ENCODE data around the gene CEP95. TPM values are rescaled to one million over a fixed set of nuclear protein-coding genes. Genes with fewer than 3 reads are reported as not detected.

The CEP95 gene
- total RNA-seq, 1 experiment from 2014 or later, result 57.2 TPM

DNA sequence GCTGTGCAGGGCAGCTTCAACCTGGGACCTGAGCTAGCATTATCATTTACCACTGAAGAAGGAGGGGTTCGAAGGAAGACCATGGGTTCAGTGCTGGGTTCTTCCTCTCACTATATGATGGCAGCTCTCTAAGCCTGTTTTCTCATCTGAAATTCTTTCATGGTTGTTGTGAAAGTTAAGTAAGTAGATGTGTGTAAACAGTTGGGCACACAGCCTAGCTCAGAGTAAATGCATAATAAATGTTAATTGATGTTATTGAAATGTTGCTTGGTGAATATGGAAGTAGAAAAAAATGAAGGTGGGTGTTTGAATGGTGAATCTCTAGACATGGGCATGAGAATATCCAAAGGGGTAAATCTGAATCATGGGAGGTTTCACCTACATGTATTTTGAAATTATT is 9.1 kb downstream of the CEP95 start:
- H3K4me2 ChIP-seq, result no peak overlapping the region
- DNase-seq, result no peak
- BruUV-seq (replicated peaks), result no TSS peak
- H3K27me3 ChIP-seq (ENCODE audit: insufficient read depth, low read depth), result no peaks in the 10 kb centered on the region
- TF ChIP-seq, protein P1, sequence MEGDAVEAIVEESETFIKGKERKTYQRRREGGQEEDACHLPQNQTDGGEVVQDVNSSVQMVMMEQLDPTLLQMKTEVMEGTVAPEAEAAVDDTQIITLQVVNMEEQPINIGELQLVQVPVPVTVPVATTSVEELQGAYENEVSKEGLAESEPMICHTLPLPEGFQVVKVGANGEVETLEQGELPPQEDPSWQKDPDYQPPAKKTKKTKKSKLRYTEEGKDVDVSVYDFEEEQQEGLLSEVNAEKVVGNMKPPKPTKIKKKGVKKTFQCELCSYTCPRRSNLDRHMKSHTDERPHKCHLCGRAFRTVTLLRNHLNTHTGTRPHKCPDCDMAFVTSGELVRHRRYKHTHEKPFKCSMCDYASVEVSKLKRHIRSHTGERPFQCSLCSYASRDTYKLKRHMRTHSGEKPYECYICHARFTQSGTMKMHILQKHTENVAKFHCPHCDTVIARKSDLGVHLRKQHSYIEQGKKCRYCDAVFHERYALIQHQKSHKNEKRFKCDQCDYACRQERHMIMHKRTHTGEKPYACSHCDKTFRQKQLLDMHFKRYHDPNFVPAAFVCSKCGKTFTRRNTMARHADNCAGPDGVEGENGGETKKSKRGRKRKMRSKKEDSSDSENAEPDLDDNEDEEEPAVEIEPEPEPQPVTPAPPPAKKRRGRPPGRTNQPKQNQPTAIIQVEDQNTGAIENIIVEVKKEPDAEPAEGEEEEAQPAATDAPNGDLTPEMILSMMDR (conservative IDR thresholded peaks at IDR 0.05), result no peak
- no peak for TF ChIP-seq EZH2 (IDR thresholded peaks at IDR 0.05; ENCODE audit: low read depth)
- H3K79me2 ChIP-seq (ENCODE audit: low read depth), result 0 out of 2 replicates have a peak, but pooled peaks cover 4% of the 10 kb centered on the region
- H3K9me3 ChIP-seq (ENCODE audit: insufficient read depth, low read depth), result no peaks in the 10 kb centered on the region
- peaks cover 68% of the 10 kb centered on the region for H3K36me3 ChIP-seq (ENCODE audit: low read depth)
- H3K4me1 ChIP-seq (replicated peaks; ENCODE audit: insufficient read depth), result no peaks in the 10 kb centered on the region
- intact Hi-C loops (cut with micrococcal nuclease; ENCODE audit: unreplicated experiment), result no loop called here
- no peaks in the 10 kb centered on the region for H3K9me2 ChIP-seq (ENCODE audit: insufficient read depth)
- POLR2A ChIA-PET (ENCODE audit: unreplicated experiment), result interaction anchor here (0.6 kb wide), 1 partner anchor 77 kb away, joined by 8 read pairs; no protein-coding TSS in a partner anchor
- peaks cover 9% of the 10 kb centered on the region; the same call in 1 of the 2 replicates for H4K20me1 ChIP-seq (ENCODE audit: insufficient read depth)
- no peak overlapping the region for H3K27ac ChIP-seq
- H2AFZ ChIP-seq, result no peak overlapping the region
- H3F3A ChIP-seq (ENCODE audit: insufficient read depth, low read depth), result 0 out of 2 replicates have a peak, but pooled peaks cover under 1% of the 10 kb centered on the region
- CTCF ChIA-PET, result no interaction called here
- no peak overlapping the region for H3K4me3 ChIP-seq

DNA sequence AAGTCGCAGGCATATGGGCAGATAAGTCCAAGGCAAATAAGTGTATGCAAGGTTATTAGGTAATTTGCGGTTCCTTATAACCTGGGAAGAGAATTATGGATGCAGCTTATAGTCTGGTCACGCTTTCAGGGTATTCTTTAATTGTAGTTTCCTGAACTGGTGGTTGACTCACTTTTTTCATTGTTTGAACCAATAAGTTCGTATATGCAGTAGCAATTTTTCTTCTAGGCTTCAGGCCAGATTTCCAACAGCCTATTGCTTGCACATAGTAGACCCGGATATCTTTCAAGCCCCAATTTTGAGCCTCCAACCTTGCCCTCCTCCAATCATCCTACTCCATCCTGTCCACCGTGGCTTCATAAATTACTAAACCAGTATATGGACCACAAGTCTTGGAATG is 12.8 kb downstream of the CEP95 start:
- Histone ChIP-seq H3K9me2 (ENCODE audit: insufficient read depth) (no peaks in the 10 kb centered on the region), H3K27me3 (ENCODE audit: insufficient read depth, low read depth) (no peaks in the 10 kb centered on the region), H3K9me3 (ENCODE audit: insufficient read depth, low read depth) (no peaks in the 10 kb centered on the region), H3K4me2 (no peak overlapping the region), H3K4me1 (replicated peaks; ENCODE audit: insufficient read depth) (no peaks in the 10 kb centered on the region), H3K36me3 (ENCODE audit: low read depth) (peaks cover 49% of the 10 kb centered on the region), H3K4me3 (no peak overlapping the region), H2AFZ (no peak overlapping the region), H3K79me2 (ENCODE audit: low read depth) (no peaks in the 10 kb centered on the region), H3K27ac (no peak overlapping the region), H3F3A (ENCODE audit: insufficient read depth, low read depth) (no peaks in the 10 kb centered on the region), H4K20me1 (ENCODE audit: insufficient read depth) (peaks cover 7% of the 10 kb centered on the region; the same call in 1 of the 2 replicates)
- ChIA-PET CTCF (interaction anchor here (0.6 kb wide), 1 partner anchor 542 kb away, joined by 5 read pairs; no protein-coding TSS in a partner anchor), POLR2A (ENCODE audit: unreplicated experiment) (no interaction called here)
- TF ChIP-seq EZH2 (IDR thresholded peaks at IDR 0.05; ENCODE audit: low read depth), result no peak
- TF ChIP-seq, protein P1 (conservative IDR thresholded peaks at IDR 0.05), result no peak
- intact Hi-C loops (cut with micrococcal nuclease; ENCODE audit: unreplicated experiment), result no loop called here
- no peak for DNase-seq
- no TSS peak for BruUV-seq (replicated peaks)

DNA sequence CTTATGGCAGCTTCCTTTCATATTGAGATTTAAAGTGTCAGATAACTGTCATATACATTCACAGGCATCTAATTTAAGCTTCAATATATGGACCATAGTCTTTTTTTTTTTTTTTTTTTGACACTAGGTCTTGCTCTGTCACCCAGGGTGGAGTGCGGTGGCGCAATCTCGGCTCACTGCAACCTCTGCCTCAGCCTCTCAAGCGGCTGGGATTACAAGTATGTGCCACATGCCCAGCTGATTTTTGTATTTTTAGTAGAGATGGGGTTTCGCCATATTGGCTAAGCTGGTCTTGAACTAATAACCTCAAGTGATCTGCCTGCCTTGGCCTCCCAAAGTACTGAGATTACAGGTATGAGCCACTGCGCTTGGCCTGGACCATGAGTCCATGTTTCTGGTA is 13.6 kb downstream of the CEP95 start:
- no peaks in the 10 kb centered on the region for H3K79me2 ChIP-seq (ENCODE audit: low read depth)
- H3K27ac ChIP-seq, result no peak overlapping the region
- H3K4me3 ChIP-seq, result no peak overlapping the region
- TF ChIP-seq, protein P1 (conservative IDR thresholded peaks at IDR 0.05), result no peak
- no peak for TF ChIP-seq EZH2 (IDR thresholded peaks at IDR 0.05; ENCODE audit: low read depth)
- no peaks in the 10 kb centered on the region for H3K9me2 ChIP-seq (ENCODE audit: insufficient read depth)
- no TSS peak for BruUV-seq (replicated peaks)
- no peaks in the 10 kb centered on the region for H3F3A ChIP-seq (ENCODE audit: insufficient read depth, low read depth)
- no peak for DNase-seq
- peaks cover 44% of the 10 kb centered on the region for H3K36me3 ChIP-seq (ENCODE audit: low read depth)
- no peaks in the 10 kb centered on the region for H3K9me3 ChIP-seq (ENCODE audit: insufficient read depth, low read depth)
- ChIA-PET CTCF (interaction anchor here (0.6 kb wide), 1 partner anchor 541 kb away, joined by 5 read pairs; no protein-coding TSS in a partner anchor), POLR2A (ENCODE audit: unreplicated experiment) (interaction anchor here (0.6 to 0.7 kb wide), 2 partner anchors 207 to 423 kb away, joined by 5 read pairs; no protein-coding TSS in a partner anchor)
- no peak overlapping the region for H2AFZ ChIP-seq
- no peaks in the 10 kb centered on the region for H3K27me3 ChIP-seq (ENCODE audit: insufficient read depth, low read depth)
- no peaks in the 10 kb centered on the region for H3K4me1 ChIP-seq (replicated peaks; ENCODE audit: insufficient read depth)
- intact Hi-C loops (cut with micrococcal nuclease; ENCODE audit: unreplicated experiment), result no loop called here
- 0 out of 2 replicates have a peak, but pooled peaks cover 3% of the 10 kb centered on the region for H4K20me1 ChIP-seq (ENCODE audit: insufficient read depth)
- H3K4me2 ChIP-seq, result no peak overlapping the region

Measured in PC-9 (cell line).